GM04504 (cell line): Measurements from ENCODE around the gene GFM2.
A peak's percentile ranks its signal among the peaks of the same experiment; 100 is the strongest.
"Not testable (repeated sequence)": the region's sequence is repeated elsewhere in the genome, so short reads cannot be mapped to it uniquely, and the experiment has no call there.

Source experiments
- DNase-seq: peaks from one replicate; pipeline ENCODE4 v3.0.0-alpha.2; 2012; ENCODE audit warnings: low read depth

Gene GFM2, protein sequence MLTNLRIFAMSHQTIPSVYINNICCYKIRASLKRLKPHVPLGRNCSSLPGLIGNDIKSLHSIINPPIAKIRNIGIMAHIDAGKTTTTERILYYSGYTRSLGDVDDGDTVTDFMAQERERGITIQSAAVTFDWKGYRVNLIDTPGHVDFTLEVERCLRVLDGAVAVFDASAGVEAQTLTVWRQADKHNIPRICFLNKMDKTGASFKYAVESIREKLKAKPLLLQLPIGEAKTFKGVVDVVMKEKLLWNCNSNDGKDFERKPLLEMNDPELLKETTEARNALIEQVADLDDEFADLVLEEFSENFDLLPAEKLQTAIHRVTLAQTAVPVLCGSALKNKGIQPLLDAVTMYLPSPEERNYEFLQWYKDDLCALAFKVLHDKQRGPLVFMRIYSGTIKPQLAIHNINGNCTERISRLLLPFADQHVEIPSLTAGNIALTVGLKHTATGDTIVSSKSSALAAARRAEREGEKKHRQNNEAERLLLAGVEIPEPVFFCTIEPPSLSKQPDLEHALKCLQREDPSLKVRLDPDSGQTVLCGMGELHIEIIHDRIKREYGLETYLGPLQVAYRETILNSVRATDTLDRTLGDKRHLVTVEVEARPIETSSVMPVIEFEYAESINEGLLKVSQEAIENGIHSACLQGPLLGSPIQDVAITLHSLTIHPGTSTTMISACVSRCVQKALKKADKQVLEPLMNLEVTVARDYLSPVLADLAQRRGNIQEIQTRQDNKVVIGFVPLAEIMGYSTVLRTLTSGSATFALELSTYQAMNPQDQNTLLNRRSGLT

DNA sequence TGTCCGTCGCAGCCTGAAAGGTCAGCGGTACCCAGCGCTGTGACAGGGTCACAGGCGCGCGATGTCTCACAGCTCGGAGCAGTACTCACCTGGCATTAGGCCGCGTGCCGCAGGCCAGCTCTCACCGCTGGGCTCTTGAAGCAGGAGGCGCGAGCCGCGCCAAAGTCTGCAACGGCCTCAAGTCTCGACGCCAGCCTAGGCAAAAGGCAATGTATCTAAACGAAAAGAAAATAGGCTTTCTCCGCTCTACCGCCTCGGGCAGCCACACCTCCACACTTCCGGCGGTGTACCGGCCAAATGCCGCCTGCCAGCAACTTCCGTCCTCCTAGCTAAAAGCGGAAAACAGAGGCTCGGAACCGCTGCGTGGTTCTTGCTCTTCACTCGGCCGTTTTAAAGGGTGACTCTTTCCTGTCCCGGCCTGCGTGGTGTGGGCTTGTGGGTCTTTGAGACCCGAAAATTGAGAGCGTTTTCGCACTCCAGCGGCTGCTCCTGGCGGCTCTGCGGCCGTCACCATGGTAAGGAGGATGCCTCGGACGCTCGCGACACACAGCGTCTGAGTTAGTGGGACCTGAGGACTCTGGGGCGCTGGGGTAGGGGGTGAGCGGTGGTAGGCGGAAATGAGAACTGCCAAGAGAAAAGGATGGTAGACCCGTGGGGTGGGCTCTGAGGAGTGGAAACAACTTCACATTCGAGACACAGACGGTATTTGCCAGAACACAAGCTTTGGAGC, at the start of gene GFM2, which contains the start of gene NSA2:
Gene GFM2, minus strand, starts transcription at position 269 of the 730 bp plus-strand sequence. CDS start 3,375 bp downstream, outside the sequence.
Gene NSA2, plus strand, starts transcription at position 401 of the 730 bp plus-strand sequence. Its CDS starts 112 bp downstream, at position 513.
- peak; percentile 81 for DNase-seq

DNA sequence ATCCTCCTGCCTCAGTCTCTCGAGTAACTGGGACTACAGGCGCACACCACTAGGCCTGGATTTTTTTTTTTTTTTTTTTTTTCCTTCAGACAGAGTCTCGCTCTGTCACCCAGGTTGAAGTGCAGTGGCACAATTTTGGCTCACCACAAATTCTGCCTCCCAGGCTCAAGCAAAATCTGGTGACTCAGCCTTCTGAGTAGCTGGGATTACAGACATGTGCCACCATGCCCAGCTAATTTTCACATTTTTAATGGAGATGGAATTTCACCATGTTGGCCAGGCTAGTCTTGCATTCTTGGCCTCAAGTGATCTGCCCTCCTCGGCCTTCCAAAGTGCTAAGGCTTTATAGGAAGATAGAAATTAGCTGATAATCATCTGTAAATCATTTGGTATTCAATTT, 44.0 kb upstream of the GFM2 start:
- peak; percentile 11 for DNase-seq

DNA sequence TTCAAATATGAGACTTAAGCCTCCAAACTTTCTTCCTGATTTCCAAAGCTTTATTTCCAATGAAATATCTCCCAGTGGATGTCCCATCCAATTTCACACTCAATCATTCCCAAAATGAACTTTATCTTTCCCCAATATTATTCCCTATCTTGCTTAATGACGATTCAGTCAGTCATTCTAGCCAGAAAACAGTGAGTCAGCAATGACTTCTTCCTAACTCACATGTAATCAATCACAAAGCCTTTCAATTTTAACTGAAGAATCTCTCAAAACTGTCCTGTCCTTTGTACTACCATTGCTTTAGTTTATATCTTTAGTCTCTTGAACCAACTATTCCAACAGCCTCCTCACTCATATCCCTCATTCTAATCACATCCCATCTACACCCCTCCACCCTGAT, 35.0 kb upstream of the GFM2 start:
- no peak for DNase-seq

GRCh38 chr5:74801197-74801596, 34.3 kb upstream of the GFM2 start:
- DNase-seq = no peak

DNA sequence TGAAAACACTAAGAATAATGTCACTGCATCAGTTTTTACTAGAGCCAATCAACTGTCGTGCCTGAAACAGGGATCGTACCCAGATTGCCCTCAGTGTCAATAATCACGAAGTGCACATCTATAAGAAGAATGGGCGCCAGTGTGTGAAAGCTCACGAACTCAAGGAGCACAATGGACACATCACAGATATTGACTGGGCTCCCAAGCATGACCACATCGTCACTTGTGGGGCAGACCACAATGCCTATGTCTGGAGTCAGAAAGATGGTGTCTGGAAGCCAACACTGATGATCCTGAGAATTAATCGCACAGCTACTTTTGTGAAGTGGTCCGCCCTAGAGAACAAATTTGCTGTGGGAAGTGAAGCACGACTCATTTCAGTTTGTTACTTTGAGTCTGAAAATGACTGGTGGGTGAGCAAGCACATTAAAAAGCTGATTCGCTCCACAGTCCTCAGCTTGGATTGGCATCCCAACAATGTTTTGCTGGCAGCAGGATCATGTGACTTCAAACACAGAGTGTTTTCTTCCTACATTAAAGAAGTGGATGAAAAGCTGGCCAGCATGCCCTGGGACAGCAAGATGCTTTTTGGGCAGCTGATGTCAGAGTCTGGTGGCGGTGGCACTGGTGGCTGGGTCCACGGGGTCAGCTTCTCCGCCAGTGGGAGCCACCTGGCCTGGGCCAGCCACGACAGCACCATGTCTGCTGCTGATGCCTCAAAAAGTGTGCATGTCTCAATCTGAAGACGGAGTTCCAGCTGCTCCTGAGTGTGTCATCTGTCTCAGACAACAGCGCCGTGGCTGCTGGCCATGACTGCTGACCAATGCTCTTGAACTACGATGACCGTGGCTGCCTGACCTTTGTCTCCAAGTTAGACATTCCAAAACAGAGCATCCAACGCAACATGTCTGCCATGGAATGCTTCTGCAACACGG, 32.3 kb upstream of the GFM2 start:
- DNase-seq = no peak

GRCh38 chr5:74791669-74792068, 24.8 kb upstream of the GFM2 start:
- not testable (repeated sequence) for DNase-seq

GRCh38 chr5:74787424-74787823, 20.5 kb upstream of the GFM2 start:
- no peak for DNase-seq

DNA sequence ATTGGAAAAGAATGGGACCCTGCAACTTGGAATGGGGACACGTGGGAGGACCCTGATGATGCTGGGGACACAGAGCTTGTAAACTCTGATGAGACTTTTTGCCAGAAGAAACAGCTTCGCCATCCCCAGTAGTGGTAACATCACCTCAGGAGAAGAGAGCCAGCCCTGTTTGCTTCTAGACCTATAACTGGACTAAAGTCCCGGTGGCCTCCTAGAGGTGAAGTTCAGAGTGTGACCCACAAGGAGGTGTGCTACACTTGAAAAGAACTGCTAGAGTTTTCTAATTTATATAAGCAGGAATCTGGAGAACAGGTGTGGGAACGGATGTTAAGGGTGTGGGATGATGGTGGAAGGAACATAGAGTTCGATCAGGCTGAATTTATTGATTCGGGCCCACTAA, 19.9 kb upstream of the GFM2 start:
- DNase-seq = no peak

GRCh38 chr5:74778609-74779008, 11.7 kb upstream of the GFM2 start:
- DNase-seq = no peak

DNA sequence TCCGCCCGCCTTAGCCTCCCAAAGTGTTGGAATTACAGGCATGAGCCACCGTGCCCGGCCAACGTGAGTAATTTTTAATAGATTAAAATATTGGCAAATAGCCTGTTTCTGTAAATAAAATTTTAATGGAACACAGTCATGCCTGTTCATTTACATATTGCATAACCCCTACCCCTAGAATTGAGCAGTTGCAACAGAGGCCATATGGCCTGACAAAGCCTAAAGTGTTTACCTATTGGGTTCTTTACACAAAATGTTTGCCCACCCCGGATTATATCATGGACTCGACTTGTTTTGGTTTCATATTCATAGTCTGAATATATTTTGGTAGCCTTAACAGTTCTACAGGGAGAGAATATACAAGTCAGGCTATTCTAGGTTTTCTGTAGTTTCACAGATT, 5.4 kb upstream of the GFM2 start:
- no peak for DNase-seq

GRCh38 chr5:74767579-74767913, 629 bp upstream of the GFM2 start:
- DNase-seq = no peak

GRCh38 chr5:74766418-74766848, 484 bp downstream of the GFM2 start:
- DNase-seq = no peak

- DNase-seq = no peak
These were observed 988 bp downstream of the GFM2 start for GRCh38 chr5:74765929-74766328.

- no peak for DNase-seq
These were observed 1.7 kb downstream of the GFM2 start for GRCh38 chr5:74765201-74765600.

DNA sequence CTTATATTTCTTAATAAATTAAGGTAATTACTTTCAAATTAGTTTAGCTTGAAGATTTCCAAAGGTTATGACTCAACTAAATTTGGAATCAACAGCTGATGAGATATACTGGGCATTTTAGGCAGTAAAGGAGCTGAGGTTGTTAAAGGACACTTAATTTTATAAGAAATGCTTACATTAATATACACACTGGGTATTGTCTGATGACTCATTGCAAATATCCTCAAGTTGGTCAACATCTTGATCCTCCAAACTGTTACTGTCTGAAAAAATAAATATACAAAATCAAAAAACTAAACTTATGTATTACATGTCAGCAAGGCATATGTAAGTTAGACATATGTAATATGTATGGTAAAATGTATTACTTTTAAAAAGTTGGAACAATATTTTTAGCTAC, 3.4 kb downstream of the GFM2 start:
- no peak for DNase-seq

DNA sequence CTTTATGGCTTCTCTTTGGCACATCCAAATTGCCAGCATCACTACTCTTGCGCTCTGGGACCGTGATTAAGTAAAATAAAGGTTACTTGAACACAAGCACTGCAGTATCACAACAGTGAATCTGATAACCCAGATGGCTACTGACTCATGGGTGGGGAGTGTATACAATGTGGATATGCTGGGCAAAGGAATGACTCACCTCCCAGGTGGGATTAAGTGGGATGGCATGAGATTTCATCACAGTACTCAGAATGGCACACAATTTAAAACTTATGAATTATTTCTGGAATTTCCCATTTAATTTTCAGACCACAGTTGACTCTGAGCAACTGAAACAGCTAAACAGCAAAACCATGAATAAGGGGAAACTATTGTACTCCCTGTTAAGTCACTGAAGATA, 4.3 kb downstream of the GFM2 start:
- no peak for DNase-seq

GRCh38 chr5:74761241-74761640, 5.7 kb downstream of the GFM2 start:
- no peak for DNase-seq

- DNase-seq = not testable (repeated sequence)
These were observed 18.2 kb downstream of the GFM2 start for GRCh38 chr5:74748742-74749141.

- DNase-seq = no peak
These were observed 28.5 kb downstream of the GFM2 start for GRCh38 chr5:74738406-74738805.

GRCh38 chr5:74736759-74737158, 30.2 kb downstream of the GFM2 start:
- DNase-seq = no peak

DNA sequence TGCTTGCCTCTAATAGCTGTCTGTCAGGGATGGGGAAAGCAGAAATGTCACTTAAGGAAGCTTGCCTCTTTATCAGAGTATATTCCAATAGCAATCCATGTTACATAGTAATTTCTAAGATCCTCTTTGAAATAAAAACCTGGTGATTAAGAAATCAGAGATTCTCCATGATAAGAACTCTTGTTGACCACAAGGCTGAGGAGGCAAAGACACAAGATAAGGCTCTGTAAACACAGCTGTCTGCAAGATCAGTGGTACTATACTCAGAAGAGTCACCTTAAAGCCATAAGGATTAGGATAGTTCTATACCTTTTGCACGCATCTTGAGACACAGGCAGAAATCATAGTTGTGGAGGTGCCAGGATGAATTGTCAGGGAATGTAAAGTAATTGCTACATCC, 41.6 kb downstream of the GFM2 start:
- DNase-seq = no peak
